ENCODE data around the gene ITGA11. TPM values are rescaled to one million over a fixed set of nuclear protein-coding genes. Genes with fewer than 3 reads are reported as not detected.

Gene ITGA11
- total RNA-seq, 1 donor from 2014 or later = 0.22 TPM

- Mint-ChIP-seq H3K4me3 (ENCODE audit: unreplicated experiment) (no peak overlapping the region), H3K27me3 (ENCODE audit: unreplicated experiment) (no peaks in the 10 kb centered on the region), H3K27ac (ENCODE audit: unreplicated experiment) (no peak overlapping the region), H3K9me3 (ENCODE audit: unreplicated experiment) (peaks cover 1% of the 10 kb centered on the region), H3K4me1 (ENCODE audit: low read depth, unreplicated experiment) (no peaks in the 10 kb centered on the region), H3K36me3 (ENCODE audit: unreplicated experiment) (no peaks in the 10 kb centered on the region)
- TF ChIP-seq CTCF (IDR thresholded peaks at IDR 0.05; ENCODE audit: partially characterized antibody, unreplicated experiment) = no peak
- no peak for DNase-seq
Observed at GRCh38 chr15:68298336-68298735, 133.6 kb downstream of the ITGA11 start.

GRCh38 chr15:68295014-68295805, 136.8 kb downstream of the ITGA11 start:
- peaks cover 1% of the 10 kb centered on the region for H3K4me1 Mint-ChIP-seq (ENCODE audit: low read depth, unreplicated experiment)
- H3K36me3 Mint-ChIP-seq (ENCODE audit: unreplicated experiment) = no peaks in the 10 kb centered on the region
- H3K9me3 Mint-ChIP-seq (ENCODE audit: unreplicated experiment) = no peaks in the 10 kb centered on the region
- no peak for TF ChIP-seq CTCF (IDR thresholded peaks at IDR 0.05; ENCODE audit: partially characterized antibody, unreplicated experiment)
- no peaks in the 10 kb centered on the region for H3K27me3 Mint-ChIP-seq (ENCODE audit: unreplicated experiment)
- H3K4me3 Mint-ChIP-seq (ENCODE audit: unreplicated experiment) = no peak overlapping the region
- DNase-seq = no peak
- no peak overlapping the region for H3K27ac Mint-ChIP-seq (ENCODE audit: unreplicated experiment)

DNA sequence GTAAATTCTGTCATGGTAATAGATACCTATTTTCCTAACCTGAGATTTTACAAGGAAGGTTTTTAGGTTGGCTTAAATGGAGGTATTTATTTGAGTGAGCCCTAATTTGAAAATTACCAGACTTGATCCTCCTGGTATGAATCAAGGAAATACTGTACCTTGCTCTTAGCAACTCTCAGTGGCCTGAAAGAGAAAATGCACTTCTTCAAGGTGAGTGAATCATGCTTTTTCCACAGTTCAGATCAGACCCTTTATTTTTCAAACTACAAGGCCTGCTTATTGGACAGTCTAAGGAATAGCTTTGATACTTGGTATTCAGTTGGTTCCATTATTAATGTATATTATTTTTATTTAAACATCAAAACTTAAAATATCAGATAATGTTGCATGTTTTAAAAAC, 139.0 kb downstream of the ITGA11 start:
- Mint-ChIP-seq H3K36me3 (ENCODE audit: unreplicated experiment) (no peaks in the 10 kb centered on the region), H3K9me3 (ENCODE audit: unreplicated experiment) (no peaks in the 10 kb centered on the region), H3K27me3 (ENCODE audit: unreplicated experiment) (no peaks in the 10 kb centered on the region), H3K4me1 (ENCODE audit: low read depth, unreplicated experiment) (peaks cover 1% of the 10 kb centered on the region), H3K4me3 (ENCODE audit: unreplicated experiment) (no peak overlapping the region), H3K27ac (ENCODE audit: unreplicated experiment) (no peak overlapping the region)
- no peak for DNase-seq
- TF ChIP-seq CTCF (IDR thresholded peaks at IDR 0.05; ENCODE audit: partially characterized antibody, unreplicated experiment) = no peak

GRCh38 chr15:68292157-68292781, 139.7 kb downstream of the ITGA11 start:
- H3K27ac Mint-ChIP-seq (ENCODE audit: unreplicated experiment) = no peak overlapping the region
- peaks cover 1% of the 10 kb centered on the region for H3K4me1 Mint-ChIP-seq (ENCODE audit: low read depth, unreplicated experiment)
- no peak overlapping the region for H3K4me3 Mint-ChIP-seq (ENCODE audit: unreplicated experiment)
- H3K36me3 Mint-ChIP-seq (ENCODE audit: unreplicated experiment) = no peaks in the 10 kb centered on the region
- no peaks in the 10 kb centered on the region for H3K27me3 Mint-ChIP-seq (ENCODE audit: unreplicated experiment)
- no peak for TF ChIP-seq CTCF (IDR thresholded peaks at IDR 0.05; ENCODE audit: partially characterized antibody, unreplicated experiment)
- H3K9me3 Mint-ChIP-seq (ENCODE audit: unreplicated experiment) = no peaks in the 10 kb centered on the region
- no peak for DNase-seq

DNA sequence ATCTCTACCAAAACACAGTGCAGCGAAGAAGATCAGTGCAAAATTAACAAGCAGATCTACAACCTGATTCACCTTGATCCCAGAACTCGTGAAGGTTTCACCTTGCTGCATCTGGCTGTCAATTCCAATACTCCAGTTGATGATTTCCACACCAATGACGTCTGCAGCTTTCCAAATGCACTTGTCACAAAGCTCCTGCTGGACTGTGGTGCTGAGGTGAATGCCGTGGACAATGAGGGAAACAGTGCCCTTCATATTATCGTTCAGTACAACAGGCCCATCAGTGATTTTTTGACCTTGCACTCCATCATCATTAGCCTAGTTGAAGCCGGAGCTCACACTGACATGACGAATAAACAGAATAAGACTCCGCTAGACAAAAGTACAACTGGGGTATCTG, 141.2 kb downstream of the ITGA11 start:
- no peak overlapping the region for H3K4me3 Mint-ChIP-seq (ENCODE audit: unreplicated experiment)
- DNase-seq = no peak
- H3K27ac Mint-ChIP-seq (ENCODE audit: unreplicated experiment) = no peak overlapping the region
- no peaks in the 10 kb centered on the region for H3K36me3 Mint-ChIP-seq (ENCODE audit: unreplicated experiment)
- H3K9me3 Mint-ChIP-seq (ENCODE audit: unreplicated experiment) = no peaks in the 10 kb centered on the region
- no peak for TF ChIP-seq CTCF (IDR thresholded peaks at IDR 0.05; ENCODE audit: partially characterized antibody, unreplicated experiment)
- H3K4me1 Mint-ChIP-seq (ENCODE audit: low read depth, unreplicated experiment) = peaks cover 5% of the 10 kb centered on the region
- no peaks in the 10 kb centered on the region for H3K27me3 Mint-ChIP-seq (ENCODE audit: unreplicated experiment)
